ENCODE results near the gene PLEKHM3. TPM values are rescaled to one million over a fixed set of nuclear protein-coding genes. Genes with fewer than 3 reads are reported as not detected.

PLEKHM3 gene
- total and polyA plus RNA-seq, 2 of the 13 experiments (the other 11 are each of a cell fraction or from before 2014, with no cell fraction given): 4.5 to 4.7 TPM

- no peak; the same call in 1 of the 2 replicates for TF ChIP-seq SAP130 (CRISPR knock-in tag; IDR thresholded peaks at IDR 0.05; ENCODE audit: low read depth)
- no peak for TF ChIP-seq HOXA5 (CRISPR knock-in tag; IDR thresholded peaks at IDR 0.05)
- no peak for TF ChIP-seq CC2D1A (CRISPR knock-in tag; IDR thresholded peaks at IDR 0.05)
- no peak for TF ChIP-seq ZNF251 (CRISPR knock-in tag; IDR thresholded peaks at IDR 0.05)
- TF ChIP-seq ZNF788 (CRISPR knock-in tag; IDR thresholded peaks at IDR 0.05; ENCODE audit: borderline replicate concordance): peak; percentile 48; the same call in 1 of the 2 replicates
- TF ChIP-seq MIXL1 (CRISPR knock-in tag; IDR thresholded peaks at IDR 0.05): no peak
- TF ChIP-seq STAG1 (CRISPR knock-in tag; IDR thresholded peaks at IDR 0.05): peak; percentile 27; the same call in 1 of the 2 replicates
- TF ChIP-seq PAXIP1 (CRISPR knock-in tag; conservative IDR thresholded peaks at IDR 0.05): peak; percentile 79
- TF ChIP-seq ZMAT3 (CRISPR knock-in tag; conservative IDR thresholded peaks at IDR 0.05): no peak
- TF ChIP-seq MEIS1 (CRISPR knock-in tag; IDR thresholded peaks at IDR 0.05; ENCODE audit: borderline replicate concordance): no peak
- TF ChIP-seq, protein P1, sequence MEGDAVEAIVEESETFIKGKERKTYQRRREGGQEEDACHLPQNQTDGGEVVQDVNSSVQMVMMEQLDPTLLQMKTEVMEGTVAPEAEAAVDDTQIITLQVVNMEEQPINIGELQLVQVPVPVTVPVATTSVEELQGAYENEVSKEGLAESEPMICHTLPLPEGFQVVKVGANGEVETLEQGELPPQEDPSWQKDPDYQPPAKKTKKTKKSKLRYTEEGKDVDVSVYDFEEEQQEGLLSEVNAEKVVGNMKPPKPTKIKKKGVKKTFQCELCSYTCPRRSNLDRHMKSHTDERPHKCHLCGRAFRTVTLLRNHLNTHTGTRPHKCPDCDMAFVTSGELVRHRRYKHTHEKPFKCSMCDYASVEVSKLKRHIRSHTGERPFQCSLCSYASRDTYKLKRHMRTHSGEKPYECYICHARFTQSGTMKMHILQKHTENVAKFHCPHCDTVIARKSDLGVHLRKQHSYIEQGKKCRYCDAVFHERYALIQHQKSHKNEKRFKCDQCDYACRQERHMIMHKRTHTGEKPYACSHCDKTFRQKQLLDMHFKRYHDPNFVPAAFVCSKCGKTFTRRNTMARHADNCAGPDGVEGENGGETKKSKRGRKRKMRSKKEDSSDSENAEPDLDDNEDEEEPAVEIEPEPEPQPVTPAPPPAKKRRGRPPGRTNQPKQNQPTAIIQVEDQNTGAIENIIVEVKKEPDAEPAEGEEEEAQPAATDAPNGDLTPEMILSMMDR (CRISPR knock-in tag; IDR thresholded peaks at IDR 0.05): no peak
- peak; percentile 62 for TF ChIP-seq FOSL2 (CRISPR knock-in tag; IDR thresholded peaks at IDR 0.05)
- no peak for TF ChIP-seq ZNF790 (CRISPR knock-in tag; IDR thresholded peaks at IDR 0.05; ENCODE audit: borderline replicate concordance)
- TF ChIP-seq ZFP62 (CRISPR knock-in tag; IDR thresholded peaks at IDR 0.05): no peak
- no peak for TF ChIP-seq ZBTB7B (CRISPR knock-in tag; IDR thresholded peaks at IDR 0.05)
- TF ChIP-seq FOSL1 (CRISPR knock-in tag; IDR thresholded peaks at IDR 0.05; ENCODE audit: borderline replicate concordance): no peak
- 0 out of 2 replicates have a peak, but pooled peaks have one; percentile 13 for TF ChIP-seq RXRB (CRISPR knock-in tag; IDR thresholded peaks at IDR 0.05; ENCODE audit: borderline replicate concordance)
- no peak for TF ChIP-seq ZNF619 (CRISPR knock-in tag; IDR thresholded peaks at IDR 0.05)
- no peak; the same call in 1 of the 2 replicates for TF ChIP-seq ZNF275 (CRISPR knock-in tag; IDR thresholded peaks at IDR 0.05; ENCODE audit: borderline replicate concordance)
- TF ChIP-seq ZNF143 (CRISPR knock-in tag; IDR thresholded peaks at IDR 0.05): no peak
- no peak for TF ChIP-seq ARNTL (CRISPR knock-in tag; IDR thresholded peaks at IDR 0.05)
- no peak for TF ChIP-seq FIP1L1 (IDR thresholded peaks at IDR 0.05; ENCODE audit: borderline replicate concordance, insufficient read depth, low read depth, low read length)
- TF ChIP-seq FOXC1 (CRISPR knock-in tag; IDR thresholded peaks at IDR 0.05; ENCODE audit: borderline replicate concordance): no peak
- TF ChIP-seq ZNF30 (CRISPR knock-in tag; IDR thresholded peaks at IDR 0.05): no peak
- TF ChIP-seq ZNF800 (CRISPR knock-in tag; IDR thresholded peaks at IDR 0.05): no peak
Measured at GRCh38 chr2:207937253-207937652, 88.1 kb downstream of the PLEKHM3 start (continued).

Data from HepG2 (cell line).